ENCODE results near the gene KIF16B.

KIF16B gene

DNA sequence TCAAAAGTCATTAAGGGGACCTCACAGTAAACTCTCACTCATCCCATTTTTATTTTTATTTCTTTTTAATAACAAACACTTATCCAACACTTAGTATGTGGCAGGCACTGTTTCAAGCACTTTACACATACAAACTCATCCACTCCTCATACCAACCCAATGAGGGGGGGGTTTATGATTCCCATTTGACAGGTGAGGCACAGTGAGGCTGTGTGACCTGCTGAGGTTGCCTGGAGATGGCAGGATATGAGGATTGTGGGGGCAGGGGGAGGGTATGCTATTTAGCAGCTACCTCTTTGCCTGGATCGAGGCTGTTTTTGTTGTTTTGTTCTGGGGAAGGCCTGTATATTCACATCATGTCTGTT, 219.8 kb downstream of the KIF16B start:
- Histone ChIP-seq H3K36me3 (ENCODE audit: control insufficient read depth in 1 of 2, insufficient read depth in 2 of 2, low read length in 2 of 2) (no peaks in the 10 kb centered on the region), H3K4me3 (ENCODE audit: low read depth in 1 of 2, low read length in 2 of 2) (no peak overlapping the region), H3K4me1 (ENCODE audit: control insufficient read depth in 1 of 2, insufficient read depth in 2 of 2, low read length in 2 of 2) (no peaks in the 10 kb centered on the region), H3K27me3 (ENCODE audit: control insufficient read depth in 1 of 2, insufficient read depth in 2 of 2, low read length in 2 of 2) (no peaks in the 10 kb centered on the region), H3K9ac (ENCODE audit: low read depth in 1 of 2, low read length in 2 of 2) (no peak overlapping the region), H3K27ac (ENCODE audit: low read depth, low read length) (no peak overlapping the region), H3K9me3 (ENCODE audit: control insufficient read depth in 1 of 2, low read length in 2 of 2) (no peaks in the 10 kb centered on the region)

DNA sequence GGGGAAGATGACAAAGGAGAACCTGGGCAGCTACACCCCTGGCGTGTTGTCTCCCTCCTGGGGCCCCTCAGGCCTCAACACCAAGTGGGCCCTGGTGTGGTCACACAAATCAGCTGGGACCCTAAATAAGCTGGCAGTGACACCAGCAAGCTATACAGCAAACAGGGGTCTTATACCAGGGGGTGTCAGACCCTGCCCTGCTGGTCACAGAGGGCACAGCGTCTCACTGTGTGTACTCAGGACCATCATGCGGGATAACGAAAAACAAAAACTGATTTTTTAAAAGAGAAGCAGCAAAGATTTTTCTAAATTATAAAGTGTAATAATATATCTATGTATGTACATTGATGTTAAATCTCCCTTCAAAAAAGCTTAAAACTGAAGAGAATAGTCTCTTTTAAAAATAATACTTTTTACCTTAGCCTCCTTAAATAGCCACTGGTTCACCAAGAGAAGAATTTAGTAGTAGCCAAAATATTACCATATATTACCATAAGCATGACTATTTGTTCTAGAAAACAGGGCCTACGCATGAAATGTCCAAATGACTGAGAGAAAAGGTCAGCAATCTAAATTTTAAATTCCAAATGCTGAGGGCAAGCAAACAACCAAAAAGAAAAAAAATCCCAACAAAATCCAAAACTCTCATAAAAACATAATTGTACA, 220.4 kb downstream of the KIF16B start:
- Histone ChIP-seq H3K36me3 (ENCODE audit: control insufficient read depth in 1 of 2, insufficient read depth in 2 of 2, low read length in 2 of 2) (no peaks in the 10 kb centered on the region), H3K9ac (ENCODE audit: low read depth in 1 of 2, low read length in 2 of 2) (no peak overlapping the region), H3K9me3 (ENCODE audit: control insufficient read depth in 1 of 2, low read length in 2 of 2) (no peaks in the 10 kb centered on the region), H3K27ac (ENCODE audit: low read depth, low read length) (no peak overlapping the region), H3K27me3 (ENCODE audit: control insufficient read depth in 1 of 2, insufficient read depth in 2 of 2, low read length in 2 of 2) (no peaks in the 10 kb centered on the region), H3K4me1 (ENCODE audit: control insufficient read depth in 1 of 2, insufficient read depth in 2 of 2, low read length in 2 of 2) (no peaks in the 10 kb centered on the region), H3K4me3 (ENCODE audit: low read depth in 1 of 2, low read length in 2 of 2) (no peak overlapping the region)

DNA sequence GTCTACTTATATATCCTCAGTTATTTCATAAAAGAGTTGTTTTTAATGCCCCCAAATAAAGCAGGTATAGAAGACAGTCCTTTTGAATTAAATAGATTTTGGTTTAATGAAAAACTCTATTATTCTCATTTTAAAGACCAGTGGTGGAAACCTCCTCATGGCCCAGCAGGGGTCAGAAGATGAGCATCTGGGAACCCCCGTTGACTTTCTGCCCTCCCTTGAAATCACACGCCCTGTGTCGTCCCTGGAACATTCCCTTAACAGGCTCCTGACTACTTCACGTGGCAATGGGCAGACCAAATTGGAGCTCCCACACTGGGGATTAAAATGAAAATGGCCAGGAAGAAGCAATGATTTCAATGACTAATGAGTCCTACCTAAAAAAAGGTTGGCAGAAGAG, 220.9 kb downstream of the KIF16B start:
- Histone ChIP-seq H3K4me1 (ENCODE audit: control insufficient read depth in 1 of 2, insufficient read depth in 2 of 2, low read length in 2 of 2) (no peaks in the 10 kb centered on the region), H3K9me3 (ENCODE audit: control insufficient read depth in 1 of 2, low read length in 2 of 2) (no peaks in the 10 kb centered on the region), H3K9ac (ENCODE audit: low read depth in 1 of 2, low read length in 2 of 2) (no peak overlapping the region), H3K27ac (ENCODE audit: low read depth, low read length) (no peak overlapping the region), H3K36me3 (ENCODE audit: control insufficient read depth in 1 of 2, insufficient read depth in 2 of 2, low read length in 2 of 2) (no peaks in the 10 kb centered on the region), H3K4me3 (ENCODE audit: low read depth in 1 of 2, low read length in 2 of 2) (no peak overlapping the region), H3K27me3 (ENCODE audit: control insufficient read depth in 1 of 2, insufficient read depth in 2 of 2, low read length in 2 of 2) (no peaks in the 10 kb centered on the region)

DNA sequence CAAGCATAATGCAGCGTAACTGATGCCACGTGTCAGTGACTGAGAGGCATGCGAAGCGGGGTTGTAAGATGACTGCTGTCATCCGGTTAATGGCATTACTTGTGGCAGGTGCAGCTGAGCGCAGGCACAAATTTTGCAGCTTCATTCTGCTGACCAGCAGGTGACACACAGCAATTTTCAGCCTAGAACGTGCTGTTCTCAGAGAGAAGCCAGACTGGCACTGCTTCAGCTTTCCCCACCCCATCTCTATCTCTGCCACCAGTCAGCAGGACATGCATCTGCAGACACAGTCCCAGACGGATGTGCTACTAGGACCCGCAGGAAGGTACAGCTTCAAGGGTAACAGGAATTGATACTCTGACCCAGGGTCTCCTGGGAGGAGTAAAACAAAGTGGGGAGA, 221.8 kb downstream of the KIF16B start:
- Histone ChIP-seq H3K36me3 (ENCODE audit: control insufficient read depth in 1 of 2, insufficient read depth in 2 of 2, low read length in 2 of 2) (no peaks in the 10 kb centered on the region), H3K9me3 (ENCODE audit: control insufficient read depth in 1 of 2, low read length in 2 of 2) (no peaks in the 10 kb centered on the region), H3K27me3 (ENCODE audit: control insufficient read depth in 1 of 2, insufficient read depth in 2 of 2, low read length in 2 of 2) (no peaks in the 10 kb centered on the region), H3K9ac (ENCODE audit: low read depth in 1 of 2, low read length in 2 of 2) (no peak overlapping the region), H3K27ac (ENCODE audit: low read depth, low read length) (no peak overlapping the region), H3K4me1 (ENCODE audit: control insufficient read depth in 1 of 2, insufficient read depth in 2 of 2, low read length in 2 of 2) (no peaks in the 10 kb centered on the region), H3K4me3 (ENCODE audit: low read depth in 1 of 2, low read length in 2 of 2) (no peak overlapping the region)

DNA sequence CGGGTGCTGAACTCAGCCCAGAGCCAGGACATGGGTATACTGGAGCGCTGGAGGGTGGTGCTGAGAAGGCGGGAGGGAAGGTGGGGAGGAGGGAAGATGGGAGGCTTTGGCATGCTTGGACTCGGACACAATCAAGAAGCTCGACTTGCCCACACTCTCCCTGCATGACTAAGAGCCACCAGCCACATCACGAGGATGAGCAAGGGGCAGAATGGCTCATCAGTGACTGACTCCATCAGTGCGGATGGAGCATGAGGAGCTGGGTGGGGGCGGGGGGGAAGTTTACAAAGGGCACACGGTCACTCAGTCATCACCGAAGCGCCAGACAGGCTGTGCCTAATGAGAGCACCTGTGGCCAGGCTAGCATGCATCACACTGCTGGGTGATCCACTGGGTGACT, 222.8 kb downstream of the KIF16B start:
- Histone ChIP-seq H3K27ac (ENCODE audit: low read depth, low read length) (no peak overlapping the region), H3K4me3 (ENCODE audit: low read depth in 1 of 2, low read length in 2 of 2) (no peak overlapping the region), H3K27me3 (ENCODE audit: control insufficient read depth in 1 of 2, insufficient read depth in 2 of 2, low read length in 2 of 2) (no peaks in the 10 kb centered on the region)

DNA sequence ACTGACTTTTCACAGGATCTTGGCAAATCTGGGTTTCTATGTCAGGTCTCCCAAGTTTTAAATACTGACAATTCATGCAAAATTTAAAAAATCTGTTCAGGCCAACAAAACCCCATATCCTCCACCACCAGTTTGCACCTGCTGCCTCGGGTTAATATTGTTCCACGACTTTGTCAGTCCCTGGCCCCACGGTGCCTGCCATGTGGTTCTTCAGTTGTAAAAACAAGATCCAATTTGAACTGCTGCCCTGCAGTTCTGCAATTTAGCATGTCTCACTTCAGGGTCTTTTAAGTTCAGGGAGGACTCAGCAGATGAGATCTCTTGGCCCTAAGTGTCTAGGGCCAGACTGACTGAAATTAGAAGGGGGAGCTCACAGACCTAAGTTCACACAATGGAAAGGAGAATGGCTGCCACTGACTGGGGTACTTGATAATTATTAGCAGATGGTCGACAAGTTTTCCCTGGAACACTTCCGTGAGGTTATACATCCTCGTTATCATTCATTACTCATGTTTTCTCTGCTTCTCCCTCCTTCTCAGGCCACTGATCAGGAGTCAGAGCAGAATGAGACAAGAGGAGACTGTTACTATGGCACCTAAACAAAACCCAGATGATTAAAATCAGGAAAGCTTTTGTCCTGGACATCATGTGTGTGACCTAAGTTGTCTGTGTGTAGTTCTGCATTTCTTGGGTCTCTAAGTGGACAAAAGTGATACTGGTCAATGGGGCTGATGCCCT, 223.6 kb downstream of the KIF16B start:
- Histone ChIP-seq H3K27ac (ENCODE audit: low read depth, low read length) (no peak overlapping the region), H3K4me1 (ENCODE audit: control insufficient read depth in 1 of 2, insufficient read depth in 2 of 2, low read length in 2 of 2) (no peaks in the 10 kb centered on the region), H3K27me3 (ENCODE audit: control insufficient read depth in 1 of 2, insufficient read depth in 2 of 2, low read length in 2 of 2) (no peaks in the 10 kb centered on the region), H3K9me3 (ENCODE audit: control insufficient read depth in 1 of 2, low read length in 2 of 2) (no peaks in the 10 kb centered on the region), H3K4me3 (ENCODE audit: low read depth in 1 of 2, low read length in 2 of 2) (no peak overlapping the region), H3K9ac (ENCODE audit: low read depth in 1 of 2, low read length in 2 of 2) (no peak overlapping the region), H3K36me3 (ENCODE audit: control insufficient read depth in 1 of 2, insufficient read depth in 2 of 2, low read length in 2 of 2) (no peaks in the 10 kb centered on the region)

More for the DNA sequence above, 222.8 kb downstream of the KIF16B start:
- no peaks in the 10 kb centered on the region for H3K36me3 ChIP-seq (ENCODE audit: control insufficient read depth in 1 of 2, insufficient read depth in 2 of 2, low read length in 2 of 2)
- no peak overlapping the region for H3K9ac ChIP-seq (ENCODE audit: low read depth in 1 of 2, low read length in 2 of 2)
- no peaks in the 10 kb centered on the region for H3K4me1 ChIP-seq (ENCODE audit: control insufficient read depth in 1 of 2, insufficient read depth in 2 of 2, low read length in 2 of 2)
- H3K9me3 ChIP-seq (ENCODE audit: control insufficient read depth in 1 of 2, low read length in 2 of 2) = no peaks in the 10 kb centered on the region

DNA sequence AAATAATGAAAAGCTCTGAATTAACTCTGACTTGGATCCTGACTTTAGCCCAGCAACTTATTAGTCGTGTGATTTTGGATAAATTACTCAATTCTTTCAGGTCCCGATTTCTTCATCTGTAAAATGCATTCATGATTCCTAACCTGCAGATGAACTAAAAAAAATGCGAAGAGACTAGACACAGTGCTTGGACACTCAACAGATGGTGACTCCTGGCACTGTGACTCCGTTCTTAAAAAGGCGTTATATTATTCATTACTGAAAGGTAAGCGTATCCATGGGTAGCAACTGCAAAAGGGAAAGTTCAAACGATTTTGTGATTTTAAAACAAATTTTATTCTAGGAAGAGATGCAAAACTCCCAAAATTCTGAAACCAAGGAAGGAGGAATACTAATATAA, 226.3 kb downstream of the KIF16B start:
- H3K4me1 ChIP-seq (ENCODE audit: control insufficient read depth in 1 of 2, insufficient read depth in 2 of 2, low read length in 2 of 2) = no peaks in the 10 kb centered on the region
- H3K9ac ChIP-seq (ENCODE audit: low read depth in 1 of 2, low read length in 2 of 2) = no peak overlapping the region
- H3K9me3 ChIP-seq (ENCODE audit: control insufficient read depth in 1 of 2, low read length in 2 of 2) = no peaks in the 10 kb centered on the region
- no peaks in the 10 kb centered on the region for H3K27me3 ChIP-seq (ENCODE audit: control insufficient read depth in 1 of 2, insufficient read depth in 2 of 2, low read length in 2 of 2)
- H3K36me3 ChIP-seq (ENCODE audit: control insufficient read depth in 1 of 2, insufficient read depth in 2 of 2, low read length in 2 of 2) = no peaks in the 10 kb centered on the region
- H3K27ac ChIP-seq (ENCODE audit: low read depth, low read length) = no peak overlapping the region
- no peak overlapping the region for H3K4me3 ChIP-seq (ENCODE audit: low read depth in 1 of 2, low read length in 2 of 2)

DNA sequence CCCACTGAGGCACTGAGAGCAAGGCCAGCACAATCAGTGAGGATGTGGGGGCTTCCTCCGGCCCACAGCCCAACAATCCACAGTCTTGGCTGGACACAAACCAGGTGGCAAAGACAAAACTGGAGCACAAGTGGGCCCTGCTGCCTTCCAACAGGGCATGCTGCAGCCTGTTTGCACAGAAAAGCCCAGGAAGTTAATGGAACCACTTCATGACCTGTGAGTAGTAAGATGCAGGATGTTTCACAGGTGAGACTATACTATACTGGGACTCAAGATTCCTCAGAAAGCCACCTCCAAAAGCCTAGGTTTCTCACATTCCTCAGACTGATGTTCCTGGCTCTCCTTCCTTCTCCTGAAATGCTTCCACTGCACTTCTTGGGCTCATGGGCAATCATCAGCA, 235.5 kb downstream of the KIF16B start:
- Histone ChIP-seq H3K27me3 (ENCODE audit: control insufficient read depth in 1 of 2, insufficient read depth in 2 of 2, low read length in 2 of 2) (no peaks in the 10 kb centered on the region), H3K36me3 (ENCODE audit: control insufficient read depth in 1 of 2, insufficient read depth in 2 of 2, low read length in 2 of 2) (peaks cover 0 to 11% of the 10 kb centered on the region in 2 donors), H3K4me1 (ENCODE audit: control insufficient read depth in 1 of 2, insufficient read depth in 2 of 2, low read length in 2 of 2) (no peaks in the 10 kb centered on the region), H3K9me3 (ENCODE audit: control insufficient read depth in 1 of 2, low read length in 2 of 2) (peaks cover 0 to 7% of the 10 kb centered on the region in 2 donors), H3K27ac (ENCODE audit: low read depth, low read length) (no peak overlapping the region), H3K4me3 (ENCODE audit: low read depth in 1 of 2, low read length in 2 of 2) (no peak overlapping the region), H3K9ac (ENCODE audit: low read depth in 1 of 2, low read length in 2 of 2) (no peak overlapping the region)

DNA sequence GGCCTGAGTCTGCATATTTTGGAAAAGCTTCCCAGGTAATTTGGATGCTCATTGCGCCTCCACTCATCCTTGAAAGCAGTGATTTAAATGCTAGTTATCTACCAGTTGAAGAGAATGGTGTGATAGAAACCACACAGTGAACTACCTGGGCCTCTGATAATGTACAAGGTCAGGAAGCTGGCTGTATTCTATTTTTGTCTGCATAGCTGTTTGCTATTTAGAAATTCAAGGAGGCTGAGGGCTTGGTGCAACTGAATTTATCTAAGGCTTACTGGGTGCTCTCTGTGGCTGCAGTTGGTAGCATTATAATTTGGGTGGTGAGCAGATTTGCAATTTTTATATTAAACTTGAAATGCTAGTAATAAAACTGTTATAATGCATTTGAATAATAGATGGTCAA, 245.6 kb downstream of the KIF16B start:
- Histone ChIP-seq H3K4me1 (ENCODE audit: control insufficient read depth in 1 of 2, insufficient read depth in 2 of 2, low read length in 2 of 2) (no peaks in the 10 kb centered on the region), H3K27me3 (ENCODE audit: control insufficient read depth in 1 of 2, insufficient read depth in 2 of 2, low read length in 2 of 2) (no peaks in the 10 kb centered on the region), H3K9ac (ENCODE audit: low read depth in 1 of 2, low read length in 2 of 2) (no peak overlapping the region), H3K27ac (ENCODE audit: low read depth, low read length) (no peak overlapping the region), H3K9me3 (ENCODE audit: control insufficient read depth in 1 of 2, low read length in 2 of 2) (no peaks in the 10 kb centered on the region), H3K4me3 (ENCODE audit: low read depth in 1 of 2, low read length in 2 of 2) (no peak overlapping the region), H3K36me3 (ENCODE audit: control insufficient read depth in 1 of 2, insufficient read depth in 2 of 2, low read length in 2 of 2) (no peaks in the 10 kb centered on the region)

DNA sequence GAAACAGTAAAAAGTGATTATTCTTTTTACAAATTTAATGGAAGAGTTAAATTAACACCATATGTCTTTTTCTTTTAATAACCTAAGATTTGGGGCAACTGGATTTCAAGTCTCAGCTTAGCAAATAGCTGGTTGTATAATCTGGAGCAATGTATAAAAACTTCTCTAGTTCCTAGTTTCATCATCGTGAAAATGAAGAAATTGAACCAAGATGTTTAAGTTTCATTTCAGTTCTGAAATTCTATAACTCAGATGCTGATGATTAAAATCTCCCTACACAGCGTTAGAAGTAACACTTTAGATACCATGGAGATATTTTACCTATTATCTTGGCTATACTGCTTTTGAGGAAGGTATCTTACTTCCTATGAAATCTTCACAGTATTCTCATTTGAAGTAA, 252.0 kb downstream of the KIF16B start:
- Histone ChIP-seq H3K27me3 (ENCODE audit: control insufficient read depth in 1 of 2, insufficient read depth in 2 of 2, low read length in 2 of 2) (no peaks in the 10 kb centered on the region), H3K36me3 (ENCODE audit: control insufficient read depth in 1 of 2, insufficient read depth in 2 of 2, low read length in 2 of 2) (no peaks in the 10 kb centered on the region), H3K4me3 (ENCODE audit: low read depth in 1 of 2, low read length in 2 of 2) (no peak overlapping the region), H3K27ac (ENCODE audit: low read depth, low read length) (no peak overlapping the region), H3K9me3 (ENCODE audit: control insufficient read depth in 1 of 2, low read length in 2 of 2) (no peaks in the 10 kb centered on the region), H3K4me1 (ENCODE audit: control insufficient read depth in 1 of 2, insufficient read depth in 2 of 2, low read length in 2 of 2) (no peaks in the 10 kb centered on the region), H3K9ac (ENCODE audit: low read depth in 1 of 2, low read length in 2 of 2) (no peak overlapping the region)
